HT-29 (cell line): ENCODE measurements around the gene KLF17. TPM values are rescaled to one million over a fixed set of nuclear protein-coding genes. Genes with fewer than 3 reads are reported as not detected.

Experiments used
- DNase-seq: peaks from one replicate; pipeline ENCODE4 v3.0.0-alpha.2; 2015; ENCODE audit warnings: low spot score
- small RNA-seq: library from RNA; depleted of rRNA; stranded (forward); fragments of <200 nt; gene quantifications from one replicate; pipeline ENCODE3, GENCODE V24; 2014
- total RNA-seq: library from RNA; depleted of rRNA; stranded (reverse); fragments of >200 nt; shearing (Covaris generic); gene quantifications from 2 replicates; pipeline ENCODE4 v1.2.3, GENCODE V29; 2014; rRNA removed

Gene KLF17
- total RNA-seq, 1 experiment from 2014 or later = not detected

DNA sequence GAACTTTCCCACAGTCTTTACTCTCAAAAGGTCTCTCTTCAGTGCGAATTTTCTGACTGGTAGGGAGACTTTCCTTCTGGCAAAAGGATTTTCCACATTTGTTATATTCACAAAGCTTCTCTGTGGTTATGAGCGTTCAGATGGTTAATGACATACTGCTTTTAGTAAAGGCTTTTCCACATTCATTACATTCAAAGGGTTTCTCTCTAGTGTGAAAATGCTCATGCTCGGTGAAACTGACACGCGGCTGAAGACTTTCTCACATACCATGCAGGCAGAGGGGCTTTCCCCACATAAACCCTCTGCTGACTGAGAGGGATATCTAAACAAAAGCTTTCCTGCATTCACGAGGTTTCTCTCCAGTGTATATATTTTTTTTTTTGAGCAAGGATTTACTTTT lies 32.7 kb downstream of the KLF17 start:
- no peak for DNase-seq

DNA sequence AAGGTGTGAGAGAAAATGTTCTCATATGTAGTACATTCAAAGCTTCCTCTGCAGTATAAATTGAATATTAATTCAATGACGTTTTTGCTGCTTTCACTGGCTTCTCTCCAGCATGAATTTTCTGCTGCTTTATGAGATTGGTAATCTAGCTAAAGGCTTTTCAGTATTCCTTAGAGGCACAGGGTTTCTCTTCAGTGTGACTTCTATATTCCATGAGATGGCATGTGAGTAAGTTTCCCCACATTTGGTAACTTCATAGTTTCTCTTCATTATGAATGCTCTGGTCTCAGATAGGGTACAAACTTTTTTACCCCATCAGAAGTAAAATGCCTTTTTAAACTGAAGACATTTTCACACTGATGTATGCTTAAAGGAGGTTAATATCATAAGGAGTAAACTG lies 33.2 kb downstream of the KLF17 start:
- no peak for DNase-seq

DNA sequence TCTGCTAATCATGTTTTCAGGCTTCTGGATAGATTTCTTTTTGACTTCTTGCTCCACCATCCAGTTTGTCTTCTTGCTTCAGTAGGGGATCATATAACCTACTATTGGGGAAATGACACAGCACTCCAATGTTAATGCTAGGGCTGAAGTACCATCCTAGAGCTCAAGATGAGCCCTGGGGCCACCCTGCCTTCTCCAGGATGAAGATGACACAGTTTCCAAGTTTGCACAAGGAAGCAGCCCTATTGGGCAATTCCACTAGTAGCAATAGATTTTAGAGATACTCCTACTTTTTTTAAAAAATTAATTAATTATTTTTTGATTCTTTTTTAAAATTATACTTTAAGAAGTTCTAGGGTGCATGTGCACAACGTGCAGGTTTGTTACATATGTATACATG lies 34.1 kb downstream of the KLF17 start:
- DNase-seq = no peak

DNA sequence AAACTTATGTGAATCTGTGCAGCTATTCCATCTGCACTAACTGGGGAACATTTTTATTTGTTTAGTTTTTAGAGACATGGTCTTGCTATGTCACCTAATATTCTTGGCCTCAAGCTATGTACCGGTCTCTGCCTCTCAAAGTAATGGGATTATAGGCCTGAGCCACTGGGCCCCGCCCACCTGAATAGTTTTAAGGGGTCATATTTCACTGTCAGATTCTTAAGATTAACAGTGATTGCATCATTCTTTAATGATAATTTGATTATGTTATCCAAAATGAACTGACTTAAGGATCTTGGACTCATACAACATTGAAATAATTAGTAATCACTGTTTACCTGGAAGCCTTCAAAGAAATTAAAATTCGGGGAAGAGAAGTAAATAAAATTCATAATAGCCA lies 35.4 kb downstream of the KLF17 start:
- no peak for DNase-seq

DNA sequence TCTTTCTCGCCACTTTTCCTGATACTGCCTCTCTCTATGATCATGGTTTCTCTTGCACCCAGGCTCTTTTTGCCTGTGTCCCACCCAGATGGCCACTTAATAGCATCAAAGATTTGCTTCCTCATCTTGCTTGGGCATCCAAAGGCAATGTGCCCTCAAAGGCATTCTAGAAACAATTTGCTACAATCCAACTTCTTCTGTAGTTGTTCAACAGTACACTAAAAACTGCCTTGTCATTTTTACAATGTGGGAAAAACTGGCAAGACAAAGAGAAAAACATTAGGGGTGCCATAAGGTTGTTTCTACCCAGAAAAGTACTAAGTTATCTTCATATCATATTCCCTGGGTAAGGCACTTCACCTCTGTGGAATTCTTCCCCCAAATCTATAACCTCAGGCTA lies 39.3 kb downstream of the KLF17 start:
- DNase-seq = no peak

DNA sequence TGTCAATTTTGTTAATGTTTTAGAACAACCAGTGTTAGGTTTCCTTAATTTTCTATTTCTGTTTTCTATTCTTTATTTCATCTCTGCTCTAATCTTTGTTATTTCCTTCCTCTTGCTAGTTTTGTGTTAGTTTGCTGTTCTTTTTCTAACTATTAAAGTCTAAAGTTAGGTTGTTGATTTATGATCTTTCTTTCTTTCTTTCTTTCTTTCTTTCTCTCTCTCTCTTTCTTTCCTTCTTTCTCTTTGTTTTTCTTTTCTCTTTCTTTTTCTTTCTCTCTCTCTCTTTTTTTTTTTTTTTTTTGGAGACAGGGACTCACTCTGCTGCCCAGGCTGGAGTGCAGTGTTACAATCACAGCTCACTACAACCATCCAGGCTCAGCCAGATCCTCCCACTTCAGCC lies 40.2 kb downstream of the KLF17 start:
- no peak for DNase-seq

DNA sequence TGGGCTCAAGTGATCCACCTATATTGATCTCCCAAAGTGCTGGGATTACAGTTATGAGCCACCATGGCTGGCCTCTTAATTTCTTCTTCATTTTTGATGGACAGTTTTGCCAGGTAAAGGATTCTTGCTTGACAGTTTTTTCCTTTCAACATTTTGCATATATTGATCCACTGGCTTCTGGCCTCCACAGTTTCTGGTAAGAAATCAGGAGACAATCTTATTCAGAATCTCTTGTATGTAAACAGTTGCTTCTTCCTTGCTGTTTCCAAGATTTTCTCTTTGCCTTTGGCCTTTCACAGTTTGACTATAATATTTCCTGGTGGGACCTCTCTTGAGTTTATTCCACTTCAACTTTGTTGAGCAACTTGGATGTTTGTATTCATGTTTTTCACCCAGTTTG lies 42.9 kb downstream of the KLF17 start:
- DNase-seq = no peak

DNA sequence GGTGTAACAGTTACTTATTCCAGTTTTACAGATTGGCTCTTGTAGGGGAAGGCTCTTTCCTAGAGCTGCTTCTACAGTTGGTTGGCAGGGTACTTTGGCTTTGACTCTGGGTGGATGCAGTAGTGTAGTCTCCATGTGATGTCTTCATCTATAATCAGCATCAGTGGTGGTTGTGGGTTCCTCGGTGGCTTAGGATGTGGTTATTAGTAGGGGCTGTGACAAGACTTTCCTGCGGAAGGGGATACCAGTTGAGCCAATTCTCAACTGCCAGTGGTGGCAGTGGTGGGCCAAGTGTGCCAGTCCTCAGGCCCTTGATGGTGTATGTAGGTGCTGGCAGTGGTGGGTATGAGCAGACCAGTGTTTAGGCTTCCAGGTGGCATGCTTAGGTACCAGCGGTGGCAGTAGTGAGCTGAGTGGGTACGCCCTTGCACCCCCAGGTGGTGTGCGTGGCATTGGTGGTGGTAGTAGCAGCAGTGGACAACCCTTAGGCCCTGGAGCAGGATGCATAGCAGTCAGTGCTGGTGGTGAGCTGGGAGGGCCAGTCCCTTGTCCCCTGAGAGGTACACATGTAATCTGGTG lies 50.0 kb downstream of the KLF17 start:
- DNase-seq = peak; percentile 9

DNA sequence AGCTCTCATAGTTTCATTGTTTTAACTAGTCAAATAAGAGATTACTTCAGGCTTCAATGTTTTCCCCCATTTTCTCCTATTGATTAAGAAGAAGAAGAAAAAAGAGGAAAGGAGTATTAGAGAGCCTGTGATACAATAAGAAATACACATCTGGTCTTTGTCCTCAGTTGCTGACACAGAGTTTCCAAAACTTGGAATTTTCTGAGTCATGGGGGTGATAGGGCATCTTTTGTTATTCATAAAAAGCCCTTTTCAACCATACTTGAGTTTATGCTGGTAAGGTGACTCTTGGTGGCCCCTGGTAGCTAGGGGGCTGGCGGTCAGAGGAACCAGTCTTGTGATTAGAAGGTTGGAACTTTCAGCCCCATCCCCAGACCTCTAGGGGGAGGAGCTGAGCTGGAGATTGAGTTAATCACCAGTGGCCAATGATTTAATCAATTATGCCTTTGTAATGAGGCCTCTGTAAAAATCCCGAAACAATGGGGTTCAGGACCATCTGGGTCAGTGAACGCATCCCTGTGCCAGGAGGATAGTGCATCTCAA lies 51.7 kb downstream of the KLF17 start:
- DNase-seq = no peak

DNA sequence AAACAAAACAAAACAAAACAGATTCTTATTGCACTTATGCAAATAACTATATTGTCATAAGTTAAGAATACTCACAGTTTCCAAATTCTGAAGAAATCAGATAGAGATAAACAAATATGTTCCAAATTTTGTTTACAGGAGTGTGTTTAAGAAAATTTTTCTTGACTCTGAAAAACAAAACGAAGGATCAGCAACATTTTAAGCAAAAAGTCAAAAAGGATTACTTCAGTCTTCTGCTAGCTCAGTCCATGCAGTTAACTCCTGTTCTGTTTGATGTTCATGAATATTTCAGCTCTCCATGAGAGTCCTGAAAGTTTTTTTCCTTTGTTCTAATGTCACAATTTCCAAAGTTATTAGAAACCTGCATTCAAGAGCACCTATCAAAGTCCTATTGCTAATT lies 56.0 kb downstream of the KLF17 start:
- no peak for DNase-seq

Small RNAs within 50 kb of the gene (small RNA-seq; reads per million reads assigned to genes)
- gene AL035417.1 = not detected
- not detected for gene OOSP1P1
- not detected for gene RF00019
- gene RN7SL479P = not detected

Other genes with a start within 250 kb of the KLF17 start
- not detected in 2 replicates for gene ARTN, start 185.0 kb upstream of the KLF17 start, total RNA-seq
- 19.1 and 24.6 TPM in 2 replicates for gene IPO13, start 171.9 kb upstream of the KLF17 start, total RNA-seq
- 118 and 120 TPM in 2 replicates for gene DPH2, start 148.8 kb upstream of the KLF17 start, total RNA-seq
- gene ATP6V0B, start 143.9 kb upstream of the KLF17 start, total RNA-seq = 254 and 277 TPM in 2 replicates
- gene B4GALT2, start 139.6 kb upstream of the KLF17 start, total RNA-seq = 153 and 159 TPM in 2 replicates
- gene CCDC24, start 127.2 kb upstream of the KLF17 start, total RNA-seq = 8.8 and 9.2 TPM in 2 replicates
- gene SLC6A9, start 87.4 kb upstream of the KLF17 start, total RNA-seq = 1.0 and 1.9 TPM in 2 replicates
- gene KLF18, start 22.8 kb downstream of the KLF17 start, total RNA-seq = not detected in 2 replicates
- 29.7 and 43.9 TPM in 2 replicates for gene DMAP1, start 94.7 kb downstream of the KLF17 start, total RNA-seq
- gene ERI3, start 236.4 kb downstream of the KLF17 start, total RNA-seq = 74.3 and 84.4 TPM in 2 replicates